Tibial nerve (tissue), 4 donors: Measurements from ENCODE around the gene LIMD2. TPM values are rescaled to one million over a fixed set of nuclear protein-coding genes. Genes with fewer than 3 reads are reported as not detected.

Source experiments
- DNase-seq, 2 donors: peaks; one replicate each; pipeline ENCODE4 v3.0.0-alpha.2; 2019; ENCODE audit warnings: low spot score in 2 of 2
- H3K27ac ChIP-seq, 4 donors: fragments of 200-600 bp; sonication (generic) in 3 of 4; one replicate each; pipeline ENCODE4 v1.5.1; 2017 to 2019; ENCODE audit warnings: mild to moderate bottlenecking in 1 of 4
- H3K27me3 ChIP-seq, 2 donors: fragments of 200-600 bp; sonication (generic) in 1 of 2; one replicate each; pipeline versions ENCODE4 v1.5.1 to v1.6.0; 2017 to 2019
- H3K36me3 ChIP-seq, 3 donors: fragments of 200-600 bp; sonication (generic); one replicate each; pipeline ENCODE4 v1.5.1; 2018 to 2019
- H3K4me1 ChIP-seq, 4 donors: fragments of 200-600 bp; sonication (generic) in 3 of 4; one replicate each; pipeline ENCODE4 v1.5.1; 2017 to 2019
- H3K4me3 ChIP-seq, 4 donors: fragments of 200-600 bp; sonication (generic) in 3 of 4; one replicate each; pipeline ENCODE4 v1.5.1; 2017 to 2019; ENCODE audit warnings: mild to moderate bottlenecking in 1 of 4, moderate library complexity in 1 of 4
- H3K9me3 ChIP-seq, 4 donors: fragments of 200-600 bp; sonication (generic) in 3 of 4; one replicate each; pipeline ENCODE4 v1.5.1; 2017 to 2019
- CTCF ChIP-seq, 5 experiments: fragments of 200-600 bp in 3 of 5; fragments of 450-650 bp in 2 of 5; sonication (generic) in 3 of 5; IDR thresholded peaks; one replicate each; pipeline ENCODE4 v1.5.1; 2016 to 2019; ENCODE audit warnings: antibody characterized with exemption in 5 of 5, mild to moderate bottlenecking in 3 of 5, moderate library complexity in 2 of 5
- EP300 ChIP-seq, 2 donors: sonication (generic); formaldehyde crosslinking; IDR thresholded peaks; one replicate each; pipeline ENCODE4 v1.6.1; 2017; ENCODE audit warnings: antibody characterized with exemption in 2 of 2, mild to moderate bottlenecking in 1 of 2
- POLR2A ChIP-seq, 2 donors: fragments of 450-650 bp; IDR thresholded peaks; one replicate each; pipeline ENCODE4 v1.6.1; 2017; ENCODE audit warnings: antibody characterized with exemption in 2 of 2, mild to moderate bottlenecking in 2 of 2, moderate library complexity in 2 of 2
- WGBS, 2 donors: methylation state at CpG; one replicate each; pipeline ENCODE4 v1.1.5; 2018; 5-methylcytosine and 5-hydroxymethylcytosine counted together
- total RNA-seq, 4 donors: library from RNA; depleted of rRNA; stranded (reverse); fragments of >200 nt; gene quantifications; one replicate each; pipeline ENCODE4 v1.1.0, GENCODE V29; 2016

LIMD2 gene
- total RNA-seq, 4 donors from 2014 or later = 7.5 to 40.2 (median 25.2) TPM

- H3K9me3 ChIP-seq = no peaks in the 10 kb centered on the region
- H3K27me3 ChIP-seq = no peaks in the 10 kb centered on the region
- H3K4me3 ChIP-seq = peak overlapping the region in 1 of 4 donors; percentile 68
- TF ChIP-seq POLR2A (IDR thresholded peaks at IDR 0.05) = no peak
- H3K36me3 ChIP-seq = peaks cover 0 to 42% (median 2%) of the 10 kb centered on the region in 3 donors
- peak overlapping the region in 2 of 4 donors; percentile 90 to 97 for H3K27ac ChIP-seq
- 80 to 81% methylated on average over 19 of the region's 19 CpGs for WGBS, 2 donors
- DNase-seq = no peak
- peaks cover 0 to 43% (median 28%) of the 10 kb centered on the region in 4 donors for H3K4me1 ChIP-seq
Measured at GRCh38 chr17:63701868-63702720, 2.2 kb upstream of the LIMD2 start.

- H3K9me3 ChIP-seq = no peaks in the 10 kb centered on the region
- WGBS, 2 donors = 70 to 74% methylated on average over 10 of the region's 10 CpGs
- peak overlapping the region; percentile 37 to 84 (median 54) for H3K4me3 ChIP-seq
- TF ChIP-seq CTCF (IDR thresholded peaks at IDR 0.05) (no peak), POLR2A (IDR thresholded peaks at IDR 0.05) (no peak), EP300 (IDR thresholded peaks at IDR 0.05) (no peak)
- H3K4me1 ChIP-seq = peaks cover 0 to 50% (median 30%) of the 10 kb centered on the region in 4 donors
- no peak for DNase-seq
- peaks cover 0 to 35% (median 2%) of the 10 kb centered on the region in 3 donors for H3K36me3 ChIP-seq
- no peaks in the 10 kb centered on the region for H3K27me3 ChIP-seq
- H3K27ac ChIP-seq = peak overlapping the region; percentile 54 to 97 (median 90)
Measured at GRCh38 chr17:63701456-63701820, 1.5 kb upstream of the LIMD2 start.

GRCh38 chr17:63700528-63701455 lies 867 bp upstream of the LIMD2 start:
- Histone ChIP-seq H3K27ac (peak overlapping the region; percentile 54 to 97 (median 90)), H3K4me1 (peaks cover 0 to 57% (median 30%) of the 10 kb centered on the region in 4 donors), H3K27me3 (no peaks in the 10 kb centered on the region), H3K4me3 (peak overlapping the region; percentile 37 to 84 (median 54)), H3K36me3 (peaks cover 0 to 32% (median 1%) of the 10 kb centered on the region in 3 donors), H3K9me3 (no peaks in the 10 kb centered on the region)
- WGBS, 2 donors = 12 to 17% methylated on average over 16 to 32 of the region's 88 CpGs
- DNase-seq = no peak
- TF ChIP-seq POLR2A (IDR thresholded peaks at IDR 0.05) = no peak
- no peak for TF ChIP-seq CTCF (IDR thresholded peaks at IDR 0.05)
- peak in 1 of 2 donors; percentile 57 for TF ChIP-seq EP300 (IDR thresholded peaks at IDR 0.05)

GRCh38 chr17:63698886-63699637 lies 863 bp downstream of the LIMD2 start:
- no peaks in the 10 kb centered on the region for H3K27me3 ChIP-seq
- WGBS, 2 donors = 9% methylated on average over 18 to 36 of the region's 45 CpGs

More at GRCh38 chr17:63698886-63699637, 863 bp downstream of the LIMD2 start:
- Histone ChIP-seq H3K4me1 (peaks cover 0 to 73% (median 35%) of the 10 kb centered on the region in 4 donors), H3K27ac (peak overlapping the region; percentile 55 to 97 (median 88)), H3K9me3 (no peaks in the 10 kb centered on the region), H3K4me3 (peak overlapping the region; percentile 41 to 84 (median 62)), H3K36me3 (peaks cover 0 to 31% (median 0%) of the 10 kb centered on the region in 3 donors)
- DNase-seq = no peak
- TF ChIP-seq CTCF (IDR thresholded peaks at IDR 0.05) (no peak), POLR2A (IDR thresholded peaks at IDR 0.05) (no peak), EP300 (IDR thresholded peaks at IDR 0.05) (no peak)
